Gastrocnemius medialis (tissue), 4 donors: Measurements from ENCODE around the gene NARF. TPM values are rescaled to one million over a fixed set of nuclear protein-coding genes. Genes with fewer than 3 reads are reported as not detected.
A peak's percentile ranks its signal among the peaks of the same experiment; 100 is the strongest.
"Not testable (repeated sequence)": the region's sequence is repeated elsewhere in the genome, so short reads cannot be mapped to it uniquely, and the experiment has no call there.

ENCODE experiments used
- ATAC-seq, 2 donors: fragments of 150-250 bp; one replicate each; pipeline ENCODE4 v1.9.1; 2016
- DNase-seq, 2 donors: peaks; one replicate each; pipeline ENCODE4 v3.0.0-alpha.2; 2019
- H3K27ac ChIP-seq, 4 donors: fragments of 200-600 bp; sonication (generic); 1 replicate in 1 of 4; 2 replicates in 3 of 4; pipeline ENCODE4 v1.5.1; 2016 to 2018; ENCODE audit warnings: mild to moderate bottlenecking in 2 of 4, moderate library complexity in 1 of 4
- H3K27me3 ChIP-seq, 3 donors: fragments of 200-600 bp; sonication (generic) in 2 of 3; 1 replicate in 1 of 3; 2 replicates in 2 of 3; pipeline versions ENCODE4 v1.5.1 to v1.6.0; 2016 to 2019; ENCODE audit warnings: mild to moderate bottlenecking in 1 of 3, moderate library complexity in 1 of 3
- H3K36me3 ChIP-seq, 2 donors: fragments of 200-600 bp; sonication (generic) in 1 of 2; one replicate each; pipeline ENCODE4 v1.5.1; 2017 to 2018
- H3K4me1 ChIP-seq, 2 donors: fragments of 200-600 bp; sonication (generic) in 1 of 2; one replicate each; pipeline ENCODE4 v1.5.1; 2016 to 2017; ENCODE audit warnings: mild to moderate bottlenecking in 2 of 2
- H3K4me3 ChIP-seq, 4 donors: fragments of 200-600 bp; sonication (generic) in 3 of 4; 1 replicate in 1 of 4; 2 replicates in 3 of 4; pipeline ENCODE4 v1.5.1; 2016 to 2019; ENCODE audit warnings: mild to moderate bottlenecking in 2 of 4
- H3K9me3 ChIP-seq, 3 donors: fragments of 200-600 bp; sonication (generic) in 2 of 3; 1 replicate in 1 of 3; 2 replicates in 2 of 3; pipeline ENCODE4 v1.5.1; 2016 to 2019
- POLR2A ChIP-seq, 2 donors: fragments of 450-650 bp; IDR thresholded peaks; one replicate each; pipeline ENCODE4 v1.6.1; 2017; ENCODE audit warnings: antibody characterized with exemption in 2 of 2, mild to moderate bottlenecking in 2 of 2, moderate library complexity in 2 of 2
- in situ Hi-C, 4 donors: fragments of 200-750 bp; cut with MboI; loops; one replicate each; pipeline versions ENCODE4 v1.15.0 to v1.8.0; 2017; ENCODE audit warnings: low sequenced_read_pairs in 4 of 4
- intact Hi-C: fragments of 100-400 bp; cut with DNase I; formaldehyde crosslinking; loops from one replicate; pipeline ENCODE4 v1.15.1; 2023; ENCODE audit warnings: low total_unique reads
- total RNA-seq, 4 donors: library from RNA; depleted of rRNA; stranded (reverse); fragments of >200 nt; gene quantifications; one replicate each; pipeline versions ENCODE4 v1.1.0 to v1.2.3, GENCODE V29; 2016
- TF ChIP-seq, protein P1 (sequence below), 5 experiments: fragments of 450-650 bp in 3 of 5; fragments of 200-600 bp in 2 of 5; sonication (generic) in 2 of 5; IDR thresholded peaks in 4 of 5; conservative IDR thresholded peaks in 1 of 5; 1 replicate in 4 of 5; 2 replicates in 1 of 5; pipeline ENCODE4 v1.5.1; 2016 to 2019; ENCODE audit warnings: antibody characterized with exemption in 5 of 5, mild to moderate bottlenecking in 3 of 5, moderate library complexity in 3 of 5

The NARF gene
- total RNA-seq = 10 to 100 TPM; 29.6 to 63.4 (median 49.0) TPM

DNA sequence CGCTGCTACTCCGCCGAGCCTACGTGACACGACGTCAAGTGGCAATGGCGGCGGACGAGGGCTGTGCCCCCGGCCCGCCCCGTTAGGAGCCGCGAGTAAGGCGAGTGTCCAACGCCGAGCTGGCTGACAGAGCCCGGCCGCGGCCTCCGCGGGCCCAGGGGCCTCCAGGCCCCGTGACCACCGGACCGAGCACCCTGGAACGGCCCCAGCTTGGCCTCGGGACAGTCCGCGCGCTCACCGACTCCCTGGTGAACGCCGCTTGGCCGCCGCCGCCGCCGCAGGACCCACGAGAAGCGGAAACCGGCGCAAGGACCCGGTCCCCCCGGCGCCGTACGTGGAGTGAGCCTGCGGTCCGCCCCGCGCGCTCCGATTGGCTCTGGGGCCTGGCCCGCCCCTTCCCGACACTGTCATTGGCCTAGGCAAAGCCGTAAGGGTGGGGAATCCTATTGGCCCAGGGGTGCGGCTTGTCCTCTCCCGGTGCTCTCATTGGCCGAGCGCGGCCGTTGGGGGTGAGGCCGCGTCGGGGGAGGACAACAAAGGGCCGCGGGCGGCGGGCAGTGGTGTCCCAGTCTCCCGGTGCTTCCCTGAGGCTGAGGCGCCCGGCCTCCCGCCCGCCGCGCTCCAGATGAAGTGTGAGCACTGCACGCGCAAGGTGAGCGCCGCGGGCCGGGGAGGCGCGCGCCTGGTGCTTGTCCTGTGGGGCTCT lies at the start of gene NARF:
NARF (plus strand) TSS at position 563 of the 706 bp plus-strand sequence; CDS start at position 626, 63 bp downstream.
- H3K27ac ChIP-seq = peak within 1 kb of the TSS; percentile 99 to 100 (median 100)
- no peaks in the 10 kb centered on the region for H3K27me3 ChIP-seq
- DNase-seq (peak; percentile 99), ATAC-seq (peak; percentile 92 to 94)
- in situ Hi-C loops (no loop called here), intact Hi-C loops (loop anchor here (1.0 to 10.0 kb wide), 4 partner anchors 36 to 534 kb away; partner anchors contain the start of genes FOXK2 and MAFG)
- peaks cover 0 to 33% of the 10 kb centered on the region in 2 donors for H3K36me3 ChIP-seq
- peaks cover 16 to 21% of the 10 kb centered on the region in 2 donors for H3K4me1 ChIP-seq
- peak; percentile 99 to 100 for TF ChIP-seq POLR2A (IDR thresholded peaks at IDR 0.05)
- TF ChIP-seq, protein P1, sequence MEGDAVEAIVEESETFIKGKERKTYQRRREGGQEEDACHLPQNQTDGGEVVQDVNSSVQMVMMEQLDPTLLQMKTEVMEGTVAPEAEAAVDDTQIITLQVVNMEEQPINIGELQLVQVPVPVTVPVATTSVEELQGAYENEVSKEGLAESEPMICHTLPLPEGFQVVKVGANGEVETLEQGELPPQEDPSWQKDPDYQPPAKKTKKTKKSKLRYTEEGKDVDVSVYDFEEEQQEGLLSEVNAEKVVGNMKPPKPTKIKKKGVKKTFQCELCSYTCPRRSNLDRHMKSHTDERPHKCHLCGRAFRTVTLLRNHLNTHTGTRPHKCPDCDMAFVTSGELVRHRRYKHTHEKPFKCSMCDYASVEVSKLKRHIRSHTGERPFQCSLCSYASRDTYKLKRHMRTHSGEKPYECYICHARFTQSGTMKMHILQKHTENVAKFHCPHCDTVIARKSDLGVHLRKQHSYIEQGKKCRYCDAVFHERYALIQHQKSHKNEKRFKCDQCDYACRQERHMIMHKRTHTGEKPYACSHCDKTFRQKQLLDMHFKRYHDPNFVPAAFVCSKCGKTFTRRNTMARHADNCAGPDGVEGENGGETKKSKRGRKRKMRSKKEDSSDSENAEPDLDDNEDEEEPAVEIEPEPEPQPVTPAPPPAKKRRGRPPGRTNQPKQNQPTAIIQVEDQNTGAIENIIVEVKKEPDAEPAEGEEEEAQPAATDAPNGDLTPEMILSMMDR (IDR thresholded peaks at IDR 0.05 in 4 of 5, conservative IDR thresholded peaks at IDR 0.05 in 1 of 5) = no peak
- no peaks in the 10 kb centered on the region for H3K9me3 ChIP-seq
- H3K4me3 ChIP-seq = peak within 1 kb of the TSS; percentile 75 to 98 (median 80)

DNA sequence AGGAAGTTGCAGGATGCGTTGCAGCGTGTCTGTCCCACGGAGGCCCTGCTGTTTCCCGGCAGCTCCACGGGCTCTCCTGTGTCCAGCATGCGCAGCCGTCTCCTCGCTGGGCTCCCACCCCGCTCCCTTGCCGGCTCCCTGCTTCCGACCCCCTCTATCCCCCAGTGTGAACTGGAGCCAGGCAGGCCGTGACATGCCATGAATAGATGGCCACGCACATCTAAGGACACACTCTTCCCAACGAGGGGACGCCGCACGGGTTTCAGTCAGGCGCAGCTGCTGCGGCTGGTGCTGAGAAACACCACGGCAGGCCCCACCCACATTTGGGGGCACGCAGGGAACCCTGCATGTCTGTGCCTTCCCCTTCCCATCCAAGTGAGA lies 49.6 kb upstream of the NARF start:
- no peak overlapping the region for H3K27ac ChIP-seq
- in situ Hi-C loops (no loop called here), intact Hi-C loops (no loop called here)

DNA sequence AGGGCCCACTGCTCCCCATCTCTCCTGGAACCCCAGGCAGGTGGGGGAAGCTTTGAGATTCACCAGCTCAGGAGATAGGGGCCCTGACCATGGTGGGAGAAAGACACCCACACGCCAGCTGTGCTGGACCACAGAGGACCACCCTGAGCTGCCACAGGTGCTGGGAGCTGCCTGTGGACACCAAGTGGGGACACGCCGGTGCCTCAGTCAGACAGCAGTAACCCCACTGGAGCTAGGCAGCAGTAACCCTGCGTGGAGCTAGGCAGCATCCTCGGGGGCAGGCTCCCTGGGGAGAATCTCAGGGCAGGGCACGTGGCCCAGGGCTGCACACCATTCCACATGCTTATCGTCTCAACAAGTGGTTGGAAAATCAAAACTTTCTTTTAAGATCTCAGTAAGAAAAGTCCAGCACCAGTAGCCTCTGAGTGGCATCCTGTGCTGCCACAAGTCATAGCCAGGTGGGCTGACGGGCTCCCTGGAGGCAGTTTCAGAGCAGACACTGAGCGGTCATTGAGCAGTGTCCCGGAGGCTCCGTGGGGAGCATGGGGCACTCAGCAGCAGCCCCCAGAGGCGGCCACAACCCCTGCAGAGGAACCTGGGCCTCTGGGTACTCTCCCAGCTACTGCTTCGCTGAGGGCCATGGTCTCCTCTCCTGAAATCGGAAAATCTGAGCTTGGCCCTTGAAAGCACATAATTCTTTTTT lies 48.4 kb upstream of the NARF start:
- Histone ChIP-seq H3K27me3 (no peaks in the 10 kb centered on the region), H3K36me3 (no peaks in the 10 kb centered on the region), H3K9me3 (no peaks in the 10 kb centered on the region), H3K27ac (no peak overlapping the region), H3K4me1 (peaks cover 14% of the 10 kb centered on the region in 2 donors), H3K4me3 (no peak overlapping the region)
- no peak for DNase-seq
- no peak for ATAC-seq
- TF ChIP-seq POLR2A (IDR thresholded peaks at IDR 0.05) = no peak
- TF ChIP-seq, protein P1 (IDR thresholded peaks at IDR 0.05 in 4 of 5, conservative IDR thresholded peaks at IDR 0.05 in 1 of 5) = no peak
- intact Hi-C loops (loop anchor here (10.0 kb wide), 1 partner anchor 205 kb away; no protein-coding TSS in a partner anchor), in situ Hi-C loops (loop anchor here in 3 of 4 donors (5.0 to 10.0 kb wide), 2 partner anchors 55 to 58 kb away; partner anchors contain the start of gene TEX19 (in 1 of the 3))

More for the DNA sequence above, 49.6 kb upstream of the NARF start:
- DNase-seq (no peak), ATAC-seq (no peak)
- Histone ChIP-seq H3K4me1 (peaks cover 14% of the 10 kb centered on the region in 2 donors), H3K27me3 (no peaks in the 10 kb centered on the region), H3K9me3 (no peaks in the 10 kb centered on the region), H3K36me3 (peaks cover 0 to 6% of the 10 kb centered on the region in 2 donors), H3K4me3 (no peak overlapping the region)
- TF ChIP-seq, protein P1 (IDR thresholded peaks at IDR 0.05 in 4 of 5, conservative IDR thresholded peaks at IDR 0.05 in 1 of 5) = no peak
- no peak for TF ChIP-seq POLR2A (IDR thresholded peaks at IDR 0.05)

DNA sequence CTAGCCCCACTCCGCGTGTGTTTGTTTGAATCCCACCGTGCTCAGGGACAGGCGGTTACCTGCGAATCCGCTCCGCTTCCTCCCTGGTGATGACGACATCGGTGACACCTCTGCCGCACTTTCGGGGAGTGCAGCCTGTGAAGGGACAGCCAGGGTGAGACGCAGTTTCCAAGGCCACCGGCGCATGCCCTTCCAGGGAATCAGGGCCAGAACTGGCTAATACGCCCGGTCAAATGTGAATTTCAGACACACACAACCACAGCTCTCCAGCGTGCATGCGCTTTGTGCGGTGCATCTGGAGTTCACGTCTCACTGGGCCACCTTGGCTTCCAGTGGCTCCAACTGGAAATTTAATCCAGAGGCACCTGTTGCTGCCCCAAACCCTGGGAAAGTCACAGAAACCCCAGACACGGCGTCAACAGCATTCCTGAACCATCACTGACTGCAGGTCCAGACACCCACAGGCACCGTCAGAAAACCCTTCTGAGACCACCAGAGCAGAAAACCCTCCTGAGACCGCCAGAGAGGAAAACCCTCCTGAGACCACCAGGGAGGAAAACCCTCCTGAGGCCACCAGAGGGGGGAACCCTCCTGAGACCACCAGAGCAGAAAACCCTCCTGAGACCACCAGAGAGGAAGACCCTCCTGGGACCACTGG lies 47.0 kb upstream of the NARF start:
- H3K4me1 ChIP-seq = peaks cover 13% of the 10 kb centered on the region in 2 donors
- no peaks in the 10 kb centered on the region for H3K36me3 ChIP-seq
- no peaks in the 10 kb centered on the region for H3K9me3 ChIP-seq
- no peak overlapping the region for H3K4me3 ChIP-seq
- in situ Hi-C loops (loop anchor here in 3 of 4 donors (5.0 to 10.0 kb wide), 2 partner anchors 57 to 59 kb away; partner anchors contain the start of gene TEX19 (in 1 of the 3)), intact Hi-C loops (loop anchor here (10.0 kb wide), 1 partner anchor 207 kb away; no protein-coding TSS in a partner anchor)
- no peak overlapping the region for H3K27ac ChIP-seq
- no peak for TF ChIP-seq POLR2A (IDR thresholded peaks at IDR 0.05)
- TF ChIP-seq, protein P1 (IDR thresholded peaks at IDR 0.05 in 4 of 5, conservative IDR thresholded peaks at IDR 0.05 in 1 of 5) = no peak
- DNase-seq (no peak), ATAC-seq (no peak)
- H3K27me3 ChIP-seq = no peaks in the 10 kb centered on the region

DNA sequence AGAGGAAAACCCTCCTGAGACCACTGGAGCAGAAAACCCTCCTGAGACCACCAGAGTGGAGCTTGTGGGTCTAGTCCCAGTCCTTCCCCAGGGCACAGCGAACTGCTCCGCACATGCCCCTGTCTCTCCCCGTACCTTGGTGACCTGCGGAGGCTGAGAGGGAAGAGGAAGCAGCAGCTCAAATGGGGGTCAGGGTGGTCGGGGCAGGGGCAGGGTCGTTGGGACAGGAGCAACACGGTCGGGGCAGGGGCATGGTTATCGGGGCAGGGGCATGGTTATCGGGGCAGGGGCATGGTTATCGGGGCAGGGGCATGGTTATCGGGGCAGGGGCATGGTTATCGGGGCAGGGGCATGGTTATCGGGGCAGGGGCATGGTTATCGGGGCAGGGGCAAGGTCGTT lies 46.5 kb upstream of the NARF start:
- in situ Hi-C loops = loop anchor here in 3 of 4 donors (5.0 to 10.0 kb wide), 2 partner anchors 57 to 60 kb away; partner anchors contain the start of gene TEX19 (in 1 of the 3)
- not testable (repeated sequence) for H3K4me3 ChIP-seq, H3K27me3 ChIP-seq, H3K36me3 ChIP-seq, H3K9me3 ChIP-seq, H3K27ac ChIP-seq, ATAC-seq, DNase-seq, H3K4me1 ChIP-seq
- intact Hi-C loops = loop anchor here (10.0 kb wide), 1 partner anchor 207 kb away; no protein-coding TSS in a partner anchor
